HL-60 (cell line): ENCODE data around the gene GPN3.
A peak's percentile ranks its signal among the peaks of the same experiment; 100 is the strongest.
"Not testable (repeated sequence)": the region's sequence is repeated elsewhere in the genome, so short reads cannot be mapped to it uniquely, and the experiment has no call there.

Experiments used
- DNase-seq, 2 experiments: peaks; one replicate each; pipeline ENCODE4 v3.0.0-alpha.2; 2010 to 2020; ENCODE audit warnings: low read depth in 1 of 2, low spot score in 1 of 2
- H3K27ac ChIP-seq: fragments of 250-450 bp; sonication (Bioruptor Pico); replicated peaks from 2 replicates; pipeline ENCODE4 v1.5.1; 2020; ENCODE audit warnings: mild to moderate bottlenecking, moderate library complexity
- H3K27me3 ChIP-seq: fragments of 250-450 bp; sonication (Bioruptor Pico); 2 replicates; pipeline ENCODE4 v1.5.1; 2021; ENCODE audit warnings: mild to moderate bottlenecking, moderate library complexity; ENCODE audit not compliant: insufficient read depth, poor library complexity, severe bottlenecking
- H3K4me3 ChIP-seq: replicated peaks from 2 replicates; pipeline ENCODE4 v1.5.1; 2011; ENCODE audit warnings: mild to moderate bottlenecking, control low read depth, low read length; ENCODE audit not compliant: insufficient read depth
- CTCF ChIP-seq: IDR thresholded peaks from one replicate; pipeline ENCODE4 v1.5.1; 2011; ENCODE audit warnings: low read length, control low read depth, inconsistent platforms; ENCODE audit not compliant: insufficient read depth
- GABPA ChIP-seq: IDR thresholded peaks from 2 replicates; pipeline ENCODE4 v1.6.1; 2012; ENCODE audit warnings: low read depth
- POLR2AphosphoS5 ChIP-seq: IDR thresholded peaks from 2 replicates; pipeline ENCODE4 v1.6.1; 2012; ENCODE audit warnings: low read depth
- REST ChIP-seq: IDR thresholded peaks from 2 replicates; pipeline ENCODE4 v1.6.1; 2012; ENCODE audit warnings: low read depth; ENCODE audit not compliant: insufficient replicate concordance
- SPI1 ChIP-seq: IDR thresholded peaks from 2 replicates; pipeline ENCODE4 v1.6.1; 2012; ENCODE audit warnings: low read depth, mild to moderate bottlenecking, borderline replicate concordance

The GPN3 gene

DNA sequence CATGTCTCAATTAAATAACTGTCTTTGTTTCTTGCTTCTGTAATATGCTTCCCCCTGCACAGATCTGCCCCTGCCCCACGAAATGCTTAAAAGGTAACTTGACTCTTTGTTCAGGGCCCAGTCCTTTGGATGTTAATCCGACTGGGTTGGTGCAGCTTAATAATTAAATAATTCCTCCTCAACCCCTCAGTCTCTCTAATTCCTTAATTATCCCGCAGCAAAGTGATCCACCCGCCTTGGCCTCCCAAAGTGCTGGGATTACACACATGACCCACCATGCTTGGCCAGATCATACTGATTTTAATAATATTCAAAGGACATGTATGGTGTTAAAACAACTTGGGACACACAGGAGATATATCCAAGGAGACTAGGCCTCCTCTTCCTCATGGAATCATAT lies 46.4 kb downstream of the GPN3 start:
- no peaks in the 10 kb centered on the region for H3K27me3 ChIP-seq
- no peak overlapping the region for H3K4me3 ChIP-seq
- H3K27ac ChIP-seq = no peak overlapping the region
- no peak for DNase-seq
- TF ChIP-seq REST = no peak
- TF ChIP-seq GABPA = no peak

- Histone ChIP-seq H3K27ac (no peak overlapping the region), H3K4me3 (no peak overlapping the region), H3K27me3 (no peaks in the 10 kb centered on the region)
- DNase-seq = no peak
- TF ChIP-seq POLR2AphosphoS5 (no peak), GABPA (no peak), CTCF (no peak), REST (no peak), SPI1 (no peak)
Measured at GRCh38 chr12:110421159-110421661, 46.8 kb downstream of the GPN3 start.

DNA sequence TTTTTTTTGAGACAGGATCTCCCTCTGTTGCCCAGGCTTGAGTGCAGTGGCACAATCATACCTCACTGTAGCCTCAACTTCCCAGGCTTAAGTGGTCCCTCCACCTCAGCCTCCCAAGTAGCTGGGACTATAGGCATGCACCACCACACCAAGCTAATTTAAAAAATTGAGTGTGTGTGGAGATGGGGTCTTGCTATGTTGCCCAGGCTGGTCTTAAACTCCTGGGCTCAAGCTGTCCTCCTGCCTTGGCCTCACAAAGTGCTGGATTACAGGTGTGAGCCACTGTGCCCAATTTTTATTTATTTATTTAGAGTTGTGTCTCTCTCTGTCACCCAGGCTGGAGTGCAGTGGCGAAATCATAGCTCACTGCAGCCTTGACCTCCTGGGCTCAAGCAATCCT lies 47.4 kb downstream of the GPN3 start:
- H3K4me3 ChIP-seq = not testable (repeated sequence)

DNA sequence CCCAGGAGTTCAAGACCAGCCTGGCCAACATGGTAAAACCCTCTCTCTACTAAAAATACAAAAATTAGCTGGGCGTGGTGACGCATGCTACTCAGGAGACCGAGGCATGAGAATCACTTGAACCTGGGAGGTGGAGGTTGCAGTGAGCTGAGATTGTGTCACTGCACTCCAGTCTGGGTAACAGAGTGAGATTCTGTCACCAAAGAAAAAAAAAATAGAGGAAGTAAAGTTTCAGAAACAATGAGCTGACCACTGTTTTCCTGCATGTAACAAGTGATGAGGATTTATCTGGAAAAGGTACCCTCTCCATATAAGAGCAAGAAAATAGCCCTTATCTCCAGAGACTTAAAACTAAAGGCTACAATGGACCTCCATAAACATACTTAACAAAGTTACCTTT lies 50.9 kb downstream of the GPN3 start:
- not testable (repeated sequence) for H3K4me3 ChIP-seq, H3K27me3 ChIP-seq, H3K27ac ChIP-seq
- DNase-seq = peak in 1 of 2 experiments; percentile 58

More for the DNA sequence above, 47.4 kb downstream of the GPN3 start:
- not testable (repeated sequence) for H3K27me3 ChIP-seq, H3K27ac ChIP-seq, DNase-seq

- not testable (repeated sequence) for H3K27me3 ChIP-seq, H3K4me3 ChIP-seq, DNase-seq, H3K27ac ChIP-seq
Measured at GRCh38 chr12:110410086-110410485, 58.0 kb downstream of the GPN3 start.

DNA sequence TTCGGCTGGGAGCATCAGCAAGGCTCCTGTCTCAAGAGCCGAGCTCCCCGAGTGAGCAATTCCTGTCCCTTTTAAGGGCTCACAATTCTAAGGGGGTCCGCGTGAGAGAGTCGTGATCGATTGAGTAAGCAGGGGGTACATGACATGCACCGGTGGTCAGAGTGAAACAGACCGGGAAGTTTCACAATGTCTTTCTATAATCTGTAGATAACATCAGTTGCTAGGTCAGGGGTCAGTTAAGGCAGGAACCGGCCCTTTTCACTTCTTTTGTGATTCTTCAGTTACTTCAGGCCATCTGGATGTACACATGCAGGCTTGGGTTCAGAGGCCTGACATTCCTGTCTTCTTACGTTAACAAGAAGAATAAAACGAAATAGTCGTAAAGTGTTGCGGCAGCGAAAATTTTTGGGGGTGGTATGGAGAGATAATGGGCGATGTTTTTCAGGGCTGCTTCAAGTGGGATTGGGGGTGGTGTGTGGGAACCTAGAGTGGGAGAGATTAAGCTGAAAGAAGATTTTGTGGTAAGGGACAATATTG lies 62.9 kb downstream of the GPN3 start:
- H3K27ac ChIP-seq, H3K4me3 ChIP-seq, DNase-seq, H3K27me3 ChIP-seq: not testable (repeated sequence)
